ENCODE measurements around the gene GATB. TPM values are rescaled to one million over a fixed set of nuclear protein-coding genes. Genes with fewer than 3 reads are reported as not detected.
"Not testable (repeated sequence)": the region's sequence is repeated elsewhere in the genome, so short reads cannot be mapped to it uniquely, and the experiment has no call there.

The GATB gene
- total and polyA plus RNA-seq, 12 donors: 17.2 to 59.8 (median 36.6) TPM

- H3K36me3 ChIP-seq (replicated peaks in 1 of 2): no peaks in the 10 kb centered on the region
- no peaks in the 10 kb centered on the region for H3K9me3 ChIP-seq (replicated peaks in 1 of 3)
- H3K27me3 ChIP-seq: no peaks in the 10 kb centered on the region
- no peak for TF ChIP-seq POLR2A (IDR thresholded peaks at IDR 0.05)
- TF ChIP-seq CTCF (IDR thresholded peaks at IDR 0.05): no peak
- intact Hi-C loops (cut with DNase I): no loop called here
- H3K4me1 ChIP-seq (replicated peaks in 1 of 2): no peaks in the 10 kb centered on the region
- H3K4me3 ChIP-seq: no peak overlapping the region
- DNase-seq: no peak
- 94 to 100% (median 100%) methylated on average over 1 of the region's 1 CpG for WGBS, 4 donors
- H3K27ac ChIP-seq: no peak overlapping the region
Measured at GRCh38 chr4:151736361-151736760, 24.4 kb downstream of the GATB start.

GRCh38 chr4:151731670-151732069, 29.1 kb downstream of the GATB start:
- H3K27me3 ChIP-seq; H3K4me3 ChIP-seq; H3K27ac ChIP-seq; H3K4me1 ChIP-seq (replicated peaks in 1 of 2); H3K9me3 ChIP-seq (replicated peaks in 1 of 3); DNase-seq; intact Hi-C loops (cut with DNase I); H3K36me3 ChIP-seq (replicated peaks in 1 of 2): not testable (repeated sequence)
- 94 to 98% methylated on average over 26 to 31 of the region's 34 CpGs; no CpG with 5 or more reads in 2 of the 4 donors for WGBS, 4 donors

- no peaks in the 10 kb centered on the region for H3K9me3 ChIP-seq (replicated peaks in 1 of 3)
- H3K27me3 ChIP-seq: no peaks in the 10 kb centered on the region
- no peak overlapping the region for H3K27ac ChIP-seq
- H3K4me3 ChIP-seq: no peak overlapping the region
- no peaks in the 10 kb centered on the region for H3K36me3 ChIP-seq (replicated peaks in 1 of 2)
- intact Hi-C loops (cut with DNase I): no loop called here
- peak in 3 of 7 donors; percentile 26 to 54 (median 28) for DNase-seq
- TF ChIP-seq CTCF (IDR thresholded peaks at IDR 0.05) (no peak), POLR2A (IDR thresholded peaks at IDR 0.05) (no peak)
- WGBS, 4 donors: 86 to 95% (median 88%) methylated on average over 10 to 12 of the region's 12 CpGs
- no peaks in the 10 kb centered on the region for H3K4me1 ChIP-seq (replicated peaks in 1 of 2)
Measured at GRCh38 chr4:151729731-151730559, 30.9 kb downstream of the GATB start.

- no peak overlapping the region for H3K4me3 ChIP-seq
- TF ChIP-seq CTCF (IDR thresholded peaks at IDR 0.05) (no peak), POLR2A (IDR thresholded peaks at IDR 0.05) (no peak)
- DNase-seq: no peak
- no peaks in the 10 kb centered on the region for H3K36me3 ChIP-seq (replicated peaks in 1 of 2)
- H3K4me1 ChIP-seq (replicated peaks in 1 of 2): no peaks in the 10 kb centered on the region
- H3K27me3 ChIP-seq: no peaks in the 10 kb centered on the region
- no peaks in the 10 kb centered on the region for H3K9me3 ChIP-seq (replicated peaks in 1 of 3)
- H3K27ac ChIP-seq: no peak overlapping the region
- intact Hi-C loops (cut with DNase I): no loop called here
- WGBS, 4 donors: 89 to 95% (median 90%) methylated on average over 2 of the region's 2 CpGs
Measured at GRCh38 chr4:151728679-151729078, 32.1 kb downstream of the GATB start.

- Histone ChIP-seq H3K27me3 (no peaks in the 10 kb centered on the region), H3K36me3 (replicated peaks in 1 of 2) (no peaks in the 10 kb centered on the region), H3K4me1 (replicated peaks in 1 of 2) (no peaks in the 10 kb centered on the region), H3K9me3 (replicated peaks in 1 of 3) (no peaks in the 10 kb centered on the region), H3K4me3 (no peak overlapping the region), H3K27ac (no peak overlapping the region)
- 39 to 58% (median 46%) methylated on average over 1 of the region's 1 CpG for WGBS, 4 donors
- TF ChIP-seq POLR2A (IDR thresholded peaks at IDR 0.05): no peak
- TF ChIP-seq CTCF (IDR thresholded peaks at IDR 0.05): no peak
- DNase-seq: no peak
- intact Hi-C loops (cut with DNase I): no loop called here
Measured at GRCh38 chr4:151728006-151728405, 32.8 kb downstream of the GATB start.

Data from adrenal gland (tissue), 12 donors.